ENCODE data around the gene UBALD1.

The UBALD1 gene

GRCh38 chr16:4617880-4618279 is 3.2 kb upstream of the UBALD1 start:
- FAIRE-seq: no peak
- no peak for DNase-seq (ENCODE audit: insufficient read length, low spot score)

- FAIRE-seq: peak; percentile 98
- DNase-seq (ENCODE audit: insufficient read length, low spot score): peak; percentile 99
Measured at GRCh38 chr16:4616047-4616811, 1.5 kb upstream of the UBALD1 start.

GRCh38 chr16:4615384-4616046 is 827 bp upstream of the UBALD1 start:
- no peak for DNase-seq (ENCODE audit: insufficient read length, low spot score)
- FAIRE-seq: no peak

- DNase-seq (ENCODE audit: insufficient read length, low spot score) (peak; percentile 37), FAIRE-seq (peak; percentile 95)
Measured at GRCh38 chr16:4613636-4614570, 785 bp downstream of the UBALD1 start.

- FAIRE-seq: no peak
- DNase-seq (ENCODE audit: insufficient read length, low spot score): no peak
Measured at GRCh38 chr16:4612977-4613635, 1.6 kb downstream of the UBALD1 start.

GRCh38 chr16:4612474-4612931 is 2.2 kb downstream of the UBALD1 start:
- FAIRE-seq: no peak
- no peak for DNase-seq (ENCODE audit: insufficient read length, low spot score)

- FAIRE-seq (peak; percentile 16), DNase-seq (ENCODE audit: insufficient read length, low spot score) (peak; percentile 23)
Measured at GRCh38 chr16:4611337-4612021, 3.2 kb downstream of the UBALD1 start.

GRCh38 chr16:4610011-4611005 is 4.4 kb downstream of the UBALD1 start:
- FAIRE-seq: no peak
- DNase-seq (ENCODE audit: insufficient read length, low spot score): no peak

GRCh38 chr16:4609200-4610010 is 5.3 kb downstream of the UBALD1 start:
- FAIRE-seq (no peak), DNase-seq (ENCODE audit: insufficient read length, low spot score) (no peak)

- FAIRE-seq: no peak
Measured at GRCh38 chr16:4608704-4608980, 6.0 kb downstream of the UBALD1 start.

GRCh38 chr16:4607841-4608703 is 6.6 kb downstream of the UBALD1 start:
- no peak for FAIRE-seq
- no peak for DNase-seq (ENCODE audit: insufficient read length, low spot score)

More at GRCh38 chr16:4608704-4608980, 6.0 kb downstream of the UBALD1 start:
- no peak for DNase-seq (ENCODE audit: insufficient read length, low spot score)

GRCh38 chr16:4606354-4606753 is 8.3 kb downstream of the UBALD1 start:
- FAIRE-seq: no peak
- no peak for DNase-seq (ENCODE audit: insufficient read length, low spot score)

GRCh38 chr16:4604401-4604800 is 10.3 kb downstream of the UBALD1 start:
- FAIRE-seq (no peak), DNase-seq (ENCODE audit: insufficient read length, low spot score) (no peak)

GRCh38 chr16:4603624-4604170 is 11.0 kb downstream of the UBALD1 start:
- FAIRE-seq: no peak

GRCh38 chr16:4602331-4602730 is 12.4 kb downstream of the UBALD1 start:
- DNase-seq (ENCODE audit: insufficient read length, low spot score): no peak
- no peak for FAIRE-seq

More at GRCh38 chr16:4603624-4604170, 11.0 kb downstream of the UBALD1 start:
- DNase-seq (ENCODE audit: insufficient read length, low spot score): no peak

GRCh38 chr16:4601864-4602186 is 12.9 kb downstream of the UBALD1 start:
- DNase-seq (ENCODE audit: insufficient read length, low spot score) (no peak), FAIRE-seq (no peak)
